NCI-H146 (cell line): ENCODE results near the gene GPR153.
A peak's percentile ranks its signal among the peaks of the same experiment; 100 is the strongest.

Experiments
- DNase-seq: peaks from one replicate; lab custom pipeline; 2025; lab: John Stamatoyannopoulos, UW

Gene GPR153

GRCh38 chr1:6248932-6249738 is 11.8 kb downstream of the GPR153 start:
- DNase-seq: peak; percentile 36

- DNase-seq: no peak
Measured at GRCh38 chr1:6248161-6248776, 12.6 kb downstream of the GPR153 start.

- no peak for DNase-seq
Measured at GRCh38 chr1:6247651-6248050, 13.2 kb downstream of the GPR153 start.

- peak; percentile 75 for DNase-seq
Measured at GRCh38 chr1:6246497-6247467, 14.1 kb downstream of the GPR153 start.

- DNase-seq: peak; percentile 66
Measured at GRCh38 chr1:6245869-6246496, 14.9 kb downstream of the GPR153 start.

- DNase-seq: peak; percentile 69
Measured at GRCh38 chr1:6245086-6245868, 15.6 kb downstream of the GPR153 start.

GRCh38 chr1:6244401-6245049 is 16.4 kb downstream of the GPR153 start:
- DNase-seq: peak; percentile 29

GRCh38 chr1:6243993-6244392 is 16.9 kb downstream of the GPR153 start, which contains the start of gene HES3:
Gene HES3, plus strand, starts transcription at chr1:6244179. Its CDS starts 187 bp downstream, at chr1:6244366.
- no peak for DNase-seq

- no peak for DNase-seq
Measured at GRCh38 chr1:6243053-6243834, 17.7 kb downstream of the GPR153 start.

GRCh38 chr1:6241887-6242740 is 18.8 kb downstream of the GPR153 start:
- peak; percentile 49 for DNase-seq

- DNase-seq: no peak
Measured at GRCh38 chr1:6241107-6241886, 19.6 kb downstream of the GPR153 start.

GRCh38 chr1:6239950-6240768 is 20.7 kb downstream of the GPR153 start:
- DNase-seq: peak; percentile 55

GRCh38 chr1:6239213-6239752 is 21.6 kb downstream of the GPR153 start:
- no peak for DNase-seq

- no peak for DNase-seq
Measured at GRCh38 chr1:6237093-6237492, 23.8 kb downstream of the GPR153 start.

GRCh38 chr1:6235296-6235677 is 25.6 kb downstream of the GPR153 start:
- peak; percentile 32 for DNase-seq

GRCh38 chr1:6234502-6235295 is 26.2 kb downstream of the GPR153 start:
- DNase-seq: no peak
